K562 (cell line): ENCODE data around the gene ETV3L. TPM values are rescaled to one million over a fixed set of nuclear protein-coding genes. Genes with fewer than 3 reads are reported as not detected.

Experiments
- polyA plus RNA-seq, 8 experiments: library from polyadenylated mRNA; depleted of rRNA in 4 of 8; stranded (reverse) in 5 of 8; unstranded in 3 of 8; fragments of >200 nt; fragmentation: Nextera tagmentation in 2 of 8; fragmentation: Illumina TruSeq in 1 of 8; extraction: Ambion mirVana in 2 of 8; extraction: Trizol in 1 of 8; gene quantifications; 2 replicates each; pipeline versions ENCODE4 v1.2.1 to v1.2.3, GENCODE V29; 2011 to 2014; ENCODE audit warnings: inconsistent platforms in 1 of 8, missing spikeins in 1 of 8
- total RNA-seq, 7 experiments: library from RNA; depleted of rRNA in 6 of 7; stranded (reverse); fragments of >200 nt in 6 of 7; fragmentation: Illumina TruSeq in 2 of 7; extraction: Trizol in 2 of 7; gene quantifications; 2 replicates each; pipeline versions ENCODE4 v1.2.1 to v1.2.3, GENCODE V29; 2011 to 2021; ENCODE audit warnings: low replicate concordance in 1 of 7

ETV3L gene
- total and polyA plus RNA-seq, 9 of the 15 experiments (the other 6 are each of a cell fraction or from before 2014, with no cell fraction given), result not detected

Other genes with a start within 250 kb of the ETV3L start
- 0.08 TPM in 1 of 2 replicates, not detected in the other for gene INSRR, start 240.7 kb downstream of the ETV3L start, total RNA-seq (2014; rRNA removed)
- 0.04 TPM in 1 of 2 replicates, not detected in the other for gene INSRR, start 240.7 kb downstream of the ETV3L start, total RNA-seq (2014; rRNA removed; fragmentation: Illumina TruSeq; extraction: Trizol)
- gene INSRR, start 240.7 kb downstream of the ETV3L start, total RNA-seq (2015; rRNA removed; fragmentation: Illumina TruSeq; extraction: Trizol), result 0.04 and 0.07 TPM in 2 replicates
- 0.18 TPM in 2 replicates for gene INSRR, start 240.7 kb downstream of the ETV3L start, total RNA-seq (2021)
- gene INSRR, start 240.7 kb downstream of the ETV3L start, polyA plus RNA-seq (2011; rRNA removed), result 0.06 and 0.07 TPM in 2 replicates
- gene INSRR, start 240.7 kb downstream of the ETV3L start, polyA plus RNA-seq (2014; fragmentation: Illumina TruSeq; extraction: Trizol), result 0.03 and 0.06 TPM in 2 replicates
- not detected for gene INSRR, start 240.7 kb downstream of the ETV3L start, polyA plus RNA-seq (2014; fragmentation: Nextera tagmentation; extraction: Ambion mirVana)
- gene INSRR, start 240.7 kb downstream of the ETV3L start, polyA plus RNA-seq (2014; rRNA removed), result 0.07 and 0.12 TPM in 2 replicates
- gene NTRK1, start 238.9 kb downstream of the ETV3L start, total RNA-seq (2014; rRNA removed), result 22.4 and 23.1 TPM in 2 replicates
- gene NTRK1, start 238.9 kb downstream of the ETV3L start, total RNA-seq (2014; rRNA removed; fragmentation: Illumina TruSeq; extraction: Trizol), result 3.3 and 4.8 TPM in 2 replicates
- gene NTRK1, start 238.9 kb downstream of the ETV3L start, total RNA-seq (2015; rRNA removed; fragmentation: Illumina TruSeq; extraction: Trizol), result 4.0 and 4.2 TPM in 2 replicates
- 28.0 and 30.0 TPM in 2 replicates for gene NTRK1, start 238.9 kb downstream of the ETV3L start, total RNA-seq (2021)
- gene NTRK1, start 238.9 kb downstream of the ETV3L start, polyA plus RNA-seq (2011; rRNA removed), result 18.2 and 21.5 TPM in 2 replicates
- 7.9 and 16.1 TPM in 2 replicates for gene NTRK1, start 238.9 kb downstream of the ETV3L start, polyA plus RNA-seq (2014; fragmentation: Illumina TruSeq; extraction: Trizol)
- 1 to 10 TPM in 1 of 2 experiments, under 1 TPM in 1; 0.46 to 2.3 TPM for gene NTRK1, start 238.9 kb downstream of the ETV3L start, polyA plus RNA-seq (2014; fragmentation: Nextera tagmentation; extraction: Ambion mirVana)
- 23.3 and 26.2 TPM in 2 replicates for gene NTRK1, start 238.9 kb downstream of the ETV3L start, polyA plus RNA-seq (2014; rRNA removed)
- gene PEAR1, start 206.1 kb downstream of the ETV3L start, total RNA-seq (2014; rRNA removed), result 6.4 and 12.7 TPM in 2 replicates
- 2.5 and 2.6 TPM in 2 replicates for gene PEAR1, start 206.1 kb downstream of the ETV3L start, total RNA-seq (2014; rRNA removed; fragmentation: Illumina TruSeq; extraction: Trizol)
- 5.9 and 6.0 TPM in 2 replicates for gene PEAR1, start 206.1 kb downstream of the ETV3L start, total RNA-seq (2015; rRNA removed; fragmentation: Illumina TruSeq; extraction: Trizol)
- 5.2 and 6.1 TPM in 2 replicates for gene PEAR1, start 206.1 kb downstream of the ETV3L start, total RNA-seq (2021)
- gene PEAR1, start 206.1 kb downstream of the ETV3L start, polyA plus RNA-seq (2011; rRNA removed), result 13.9 and 16.6 TPM in 2 replicates
- 6.8 and 9.8 TPM in 2 replicates for gene PEAR1, start 206.1 kb downstream of the ETV3L start, polyA plus RNA-seq (2014; fragmentation: Illumina TruSeq; extraction: Trizol)
- 1 to 10 TPM in 1 of 2 experiments, under 1 TPM in 1; 0.87 to 1.1 TPM for gene PEAR1, start 206.1 kb downstream of the ETV3L start, polyA plus RNA-seq (2014; fragmentation: Nextera tagmentation; extraction: Ambion mirVana)
- 7.0 and 9.1 TPM in 2 replicates for gene PEAR1, start 206.1 kb downstream of the ETV3L start, polyA plus RNA-seq (2014; rRNA removed)
- gene LRRC71, start 179.2 kb downstream of the ETV3L start, total RNA-seq (2014; rRNA removed), result 0.64 TPM in 1 of 2 replicates, not detected in the other
- 0.22 and 0.51 TPM in 2 replicates for gene LRRC71, start 179.2 kb downstream of the ETV3L start, total RNA-seq (2014; rRNA removed; fragmentation: Illumina TruSeq; extraction: Trizol)
- gene LRRC71, start 179.2 kb downstream of the ETV3L start, total RNA-seq (2015; rRNA removed; fragmentation: Illumina TruSeq; extraction: Trizol), result not detected in 2 replicates
- gene LRRC71, start 179.2 kb downstream of the ETV3L start, total RNA-seq (2021), result 0.45 and 1.2 TPM in 2 replicates
- 0.87 and 1.1 TPM in 2 replicates for gene LRRC71, start 179.2 kb downstream of the ETV3L start, polyA plus RNA-seq (2011; rRNA removed)
- 0.06 and 0.51 TPM in 2 replicates for gene LRRC71, start 179.2 kb downstream of the ETV3L start, polyA plus RNA-seq (2014; fragmentation: Illumina TruSeq; extraction: Trizol)
- under 1 TPM; 0.23 to 0.38 TPM for gene LRRC71, start 179.2 kb downstream of the ETV3L start, polyA plus RNA-seq (2014; fragmentation: Nextera tagmentation; extraction: Ambion mirVana)
- 0.19 and 0.91 TPM in 2 replicates for gene LRRC71, start 179.2 kb downstream of the ETV3L start, polyA plus RNA-seq (2014; rRNA removed)
- gene ARHGEF11, start 54.1 kb downstream of the ETV3L start, total RNA-seq (2014; rRNA removed), result 10.2 and 11.1 TPM in 2 replicates
- gene ARHGEF11, start 54.1 kb downstream of the ETV3L start, total RNA-seq (2014; rRNA removed; fragmentation: Illumina TruSeq; extraction: Trizol), result 6.7 and 7.0 TPM in 2 replicates
- gene ARHGEF11, start 54.1 kb downstream of the ETV3L start, total RNA-seq (2015; rRNA removed; fragmentation: Illumina TruSeq; extraction: Trizol), result 10.3 and 13.0 TPM in 2 replicates
- gene ARHGEF11, start 54.1 kb downstream of the ETV3L start, total RNA-seq (2021), result 13.2 and 15.5 TPM in 2 replicates
- 7.2 and 12.1 TPM in 2 replicates for gene ARHGEF11, start 54.1 kb downstream of the ETV3L start, polyA plus RNA-seq (2011; rRNA removed)
- gene ARHGEF11, start 54.1 kb downstream of the ETV3L start, polyA plus RNA-seq (2014; fragmentation: Illumina TruSeq; extraction: Trizol), result 9.6 TPM in 2 replicates
- under 1 TPM; 0.14 to 0.48 TPM for gene ARHGEF11, start 54.1 kb downstream of the ETV3L start, polyA plus RNA-seq (2014; fragmentation: Nextera tagmentation; extraction: Ambion mirVana)
- gene ARHGEF11, start 54.1 kb downstream of the ETV3L start, polyA plus RNA-seq (2014; rRNA removed), result 8.2 and 9.0 TPM in 2 replicates
- 6.4 and 8.4 TPM in 2 replicates for gene ETV3, start 38.6 kb upstream of the ETV3L start, total RNA-seq (2014; rRNA removed)
- 10.7 and 11.4 TPM in 2 replicates for gene ETV3, start 38.6 kb upstream of the ETV3L start, total RNA-seq (2014; rRNA removed; fragmentation: Illumina TruSeq; extraction: Trizol)
- 10.4 and 11.2 TPM in 2 replicates for gene ETV3, start 38.6 kb upstream of the ETV3L start, total RNA-seq (2015; rRNA removed; fragmentation: Illumina TruSeq; extraction: Trizol)
- 13.9 and 16.0 TPM in 2 replicates for gene ETV3, start 38.6 kb upstream of the ETV3L start, total RNA-seq (2021)
- gene ETV3, start 38.6 kb upstream of the ETV3L start, polyA plus RNA-seq (2011; rRNA removed), result 7.7 and 9.0 TPM in 2 replicates
- gene ETV3, start 38.6 kb upstream of the ETV3L start, polyA plus RNA-seq (2014; fragmentation: Illumina TruSeq; extraction: Trizol), result 8.2 and 9.1 TPM in 2 replicates
- gene ETV3, start 38.6 kb upstream of the ETV3L start, polyA plus RNA-seq (2014; fragmentation: Nextera tagmentation; extraction: Ambion mirVana), result 1 to 10 TPM; 3.1 to 5.4 TPM
- gene ETV3, start 38.6 kb upstream of the ETV3L start, polyA plus RNA-seq (2014; rRNA removed), result 7.2 TPM in 2 replicates